SK-N-SH treated with all-trans-retinoic acid at 6 μM for 48 hours (cell line): ENCODE measurements around the gene AGBL1.

Experiments used
- ATAC-seq: fragments of 200-7000 bp; cut with Tn5 transposase; 3 replicates; pipeline ENCODE4 v1.9.1; 2020; ENCODE audit warnings: mild to moderate bottlenecking, moderate library complexity
- ARNTL ChIP-seq: fragments of 450-650 bp; formaldehyde crosslinking; IDR thresholded peaks from 2 replicates; pipeline ENCODE4 v1.5.0; 2020; ENCODE audit warnings: low read depth, mild to moderate bottlenecking, moderate library complexity, borderline replicate concordance
- BACH2 ChIP-seq: fragments of 250-450 bp; sonication (Bioruptor Pico); IDR thresholded peaks from 2 replicates; pipeline ENCODE4 v1.9.0; 2021; ENCODE audit warnings: mild to moderate bottlenecking, borderline replicate concordance
- CREB5 ChIP-seq: fragments of 250-450 bp; sonication (Bioruptor Pico); IDR thresholded peaks from 2 replicates; pipeline ENCODE4 v1.5.1; 2020; ENCODE audit warnings: low read depth, mild to moderate bottlenecking, moderate library complexity
- CSDC2 ChIP-seq: fragments of 250-450 bp; sonication (Bioruptor Pico); IDR thresholded peaks from 2 replicates; pipeline ENCODE4 v1.5.0; 2020; ENCODE audit warnings: mild to moderate bottlenecking, moderate library complexity
- ESRRG ChIP-seq: fragments of 250-450 bp; sonication (Bioruptor Pico); IDR thresholded peaks from 2 replicates; pipeline ENCODE4 v1.6.1; 2021; ENCODE audit warnings: mild to moderate bottlenecking
- GLIS3 ChIP-seq: fragments of 250-450 bp; sonication (Bioruptor Pico); IDR thresholded peaks from 2 replicates; pipeline ENCODE4 v1.5.0; 2020; ENCODE audit warnings: mild to moderate bottlenecking, moderate library complexity
- ISL1 ChIP-seq: fragments of 250-450 bp; sonication (Bioruptor Pico); IDR thresholded peaks from 2 replicates; pipeline ENCODE4 v2.1.2; 2022; ENCODE audit warnings: mild to moderate bottlenecking, moderate library complexity
- OSR1 ChIP-seq: fragments of 250-450 bp; sonication (Bioruptor Pico); IDR thresholded peaks from 2 replicates; pipeline ENCODE4 v1.8.0; 2022; ENCODE audit warnings: moderate library complexity, mild to moderate bottlenecking, inconsistent platforms
- PATZ1 ChIP-seq: fragments of 250-450 bp; sonication (Bioruptor Pico); IDR thresholded peaks from 2 replicates; pipeline ENCODE4 v1.8.0; 2020; ENCODE audit warnings: mild to moderate bottlenecking, moderate library complexity, borderline replicate concordance
- PPARA ChIP-seq: fragments of 250-450 bp; sonication (Bioruptor Pico); IDR thresholded peaks from 2 replicates; pipeline ENCODE4 v1.5.0; 2020; ENCODE audit warnings: mild to moderate bottlenecking, borderline replicate concordance
- RARB ChIP-seq: fragments of 250-450 bp; sonication (Bioruptor Pico); IDR thresholded peaks from 2 replicates; pipeline ENCODE4 v1.8.0; 2021; ENCODE audit warnings: mild to moderate bottlenecking, moderate library complexity
- SNAI2 ChIP-seq: fragments of 250-450 bp; sonication (Bioruptor Pico); IDR thresholded peaks from 2 replicates; pipeline ENCODE4 v1.5.0; 2020; ENCODE audit warnings: mild to moderate bottlenecking, moderate library complexity
- TCF4 ChIP-seq: fragments of 250-450 bp; sonication (Bioruptor Pico); IDR thresholded peaks from 2 replicates; pipeline ENCODE4 v1.8.0; 2021; ENCODE audit warnings: mild to moderate bottlenecking, moderate library complexity, borderline replicate concordance
- TOX ChIP-seq: fragments of 250-450 bp; sonication (Bioruptor Pico); IDR thresholded peaks from 2 replicates; pipeline ENCODE4 v1.8.0; 2021; ENCODE audit warnings: mild to moderate bottlenecking, moderate library complexity, borderline replicate concordance
- TSHZ2 ChIP-seq: fragments of 250-450 bp; sonication (Bioruptor Pico); IDR thresholded peaks from 2 replicates; pipeline ENCODE4 v1.5.0; 2020; ENCODE audit warnings: mild to moderate bottlenecking, moderate library complexity
- ZC3H10 ChIP-seq: fragments of 250-450 bp; sonication (Bioruptor Pico); IDR thresholded peaks from 2 replicates; pipeline ENCODE4 v1.5.1; 2021; ENCODE audit warnings: mild to moderate bottlenecking, moderate library complexity
- ZFP3 ChIP-seq: fragments of 250-450 bp; sonication (Bioruptor Pico); IDR thresholded peaks from 2 replicates; pipeline ENCODE4 v1.5.0; 2020; ENCODE audit warnings: mild to moderate bottlenecking, moderate library complexity
- ZFP30 ChIP-seq: fragments of 450-650 bp; formaldehyde crosslinking; IDR thresholded peaks from 2 replicates; pipeline ENCODE4 v1.5.0; 2022; ENCODE audit warnings: mild to moderate bottlenecking, moderate library complexity
- ZNF70 ChIP-seq: fragments of 450-650 bp; formaldehyde crosslinking; IDR thresholded peaks from 2 replicates; pipeline ENCODE4 v1.5.0; 2020; ENCODE audit warnings: mild to moderate bottlenecking, moderate library complexity
- ZNF8 ChIP-seq: fragments of 450-650 bp; formaldehyde crosslinking; IDR thresholded peaks from 2 replicates; pipeline ENCODE4 v1.5.0; 2020; ENCODE audit warnings: mild to moderate bottlenecking, moderate library complexity
- TF ChIP-seq, protein P1 (sequence below): fragments of 250-450 bp; sonication (Bioruptor Pico); IDR thresholded peaks from 2 replicates; pipeline ENCODE4 v1.8.0; 2021; ENCODE audit warnings: low read depth, mild to moderate bottlenecking, moderate library complexity, borderline replicate concordance

The AGBL1 gene

DNA sequence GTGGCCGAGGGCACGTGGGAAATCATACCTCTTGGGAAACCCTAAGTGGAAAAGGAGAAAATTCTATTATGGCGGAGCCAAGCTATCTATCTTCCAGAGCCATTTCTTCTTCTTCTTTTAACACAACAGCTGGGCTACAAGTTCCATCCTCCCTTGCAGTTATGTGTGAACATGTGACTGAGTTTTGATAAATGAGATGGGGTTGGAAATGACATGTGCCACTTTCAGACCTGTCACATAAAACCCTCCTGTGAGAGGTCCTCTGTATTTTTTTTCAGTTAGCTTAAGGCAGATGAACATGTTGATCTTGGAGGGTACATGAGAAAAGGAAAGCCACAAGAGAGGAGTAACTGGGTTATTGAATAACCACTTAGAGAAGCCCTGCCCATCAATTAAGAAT is 47.9 kb downstream of the AGBL1 start (continued):
- TF ChIP-seq CREB5 (CRISPR knock-in tag): no peak
- no peak for TF ChIP-seq ZNF8
- no peak for TF ChIP-seq TCF4 (CRISPR knock-in tag)
- no peak for TF ChIP-seq GLIS3 (CRISPR knock-in tag)
- no peak for TF ChIP-seq SNAI2 (CRISPR knock-in tag)
- TF ChIP-seq ARNTL: no peak
- no peak for TF ChIP-seq ZFP30 (CRISPR knock-in tag)
- no peak for TF ChIP-seq TSHZ2

DNA sequence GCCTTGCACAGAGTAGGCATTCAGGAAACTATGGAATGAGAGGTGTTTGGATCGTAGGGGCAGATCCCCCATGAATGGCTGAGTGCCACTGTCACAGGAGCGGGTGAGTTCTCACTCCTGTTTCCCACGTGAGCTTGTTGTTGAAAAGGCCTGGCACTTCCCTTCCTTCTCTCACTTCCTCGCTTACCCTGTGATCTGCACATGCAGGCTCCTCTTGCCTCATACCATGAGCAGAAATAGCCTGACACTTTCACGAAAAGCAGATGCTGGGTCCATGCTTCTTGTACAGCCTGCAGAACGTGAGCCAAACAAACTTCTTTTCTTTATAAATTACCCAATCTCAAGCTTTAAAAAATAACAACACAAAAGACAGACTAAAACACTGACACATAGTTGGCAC is 55.4 kb downstream of the AGBL1 start:
- TF ChIP-seq ZC3H10: no peak
- 0 out of 2 replicates have a peak, but pooled peaks have one; percentile 18 for TF ChIP-seq ISL1 (CRISPR knock-in tag)
- ATAC-seq: peak; percentile 65; the same call in 2 of the 3 replicates

DNA sequence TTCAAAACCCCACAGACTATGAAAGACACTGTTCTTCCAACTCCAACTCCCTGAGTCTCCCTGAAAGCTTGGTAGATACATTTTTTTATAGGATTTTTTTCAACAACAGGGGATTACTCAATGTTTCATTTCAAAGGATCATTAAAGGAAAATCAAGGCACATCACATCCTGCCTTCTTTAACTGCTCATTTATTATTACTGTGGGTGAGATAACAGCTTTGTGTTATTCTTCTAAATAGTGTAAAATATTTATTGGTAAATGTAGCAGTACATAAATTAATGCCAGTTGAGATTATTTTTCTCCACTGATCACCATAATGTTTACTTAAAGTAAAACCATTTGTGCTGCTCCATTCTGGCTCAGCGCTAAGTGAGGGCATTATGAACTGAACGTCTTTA is 57.2 kb downstream of the AGBL1 start:
- no peak for ATAC-seq
- TF ChIP-seq, protein P1, sequence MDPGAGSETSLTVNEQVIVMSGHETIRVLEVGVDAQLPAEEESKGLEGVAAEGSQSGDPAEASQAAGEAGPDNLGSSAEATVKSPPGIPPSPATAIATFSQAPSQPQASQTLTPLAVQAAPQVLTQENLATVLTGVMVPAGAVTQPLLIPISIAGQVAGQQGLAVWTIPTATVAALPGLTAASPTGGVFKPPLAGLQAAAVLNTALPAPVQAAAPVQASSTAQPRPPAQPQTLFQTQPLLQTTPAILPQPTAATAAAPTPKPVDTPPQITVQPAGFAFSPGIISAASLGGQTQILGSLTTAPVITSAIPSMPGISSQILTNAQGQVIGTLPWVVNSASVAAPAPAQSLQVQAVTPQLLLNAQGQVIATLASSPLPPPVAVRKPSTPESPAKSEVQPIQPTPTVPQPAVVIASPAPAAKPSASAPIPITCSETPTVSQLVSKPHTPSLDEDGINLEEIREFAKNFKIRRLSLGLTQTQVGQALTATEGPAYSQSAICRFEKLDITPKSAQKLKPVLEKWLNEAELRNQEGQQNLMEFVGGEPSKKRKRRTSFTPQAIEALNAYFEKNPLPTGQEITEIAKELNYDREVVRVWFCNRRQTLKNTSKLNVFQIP (CRISPR knock-in tag): no peak
- TF ChIP-seq PPARA (CRISPR knock-in tag) (no peak), ZFP3 (CRISPR knock-in tag) (no peak), OSR1 (CRISPR knock-in tag) (no peak), RARB (no peak), TCF4 (CRISPR knock-in tag) (no peak), ESRRG (CRISPR knock-in tag) (no peak), ZNF8 (no peak), ZFP30 (CRISPR knock-in tag) (no peak), TOX (CRISPR knock-in tag) (no peak), PATZ1 (no peak), CSDC2 (CRISPR knock-in tag) (no peak), ISL1 (CRISPR knock-in tag) (no peak), ARNTL (no peak), ZNF70 (CRISPR knock-in tag) (no peak), ZC3H10 (no peak)

- ATAC-seq: no peak
- TF ChIP-seq, protein P1 (CRISPR knock-in tag): no peak
- TF ChIP-seq OSR1 (CRISPR knock-in tag) (no peak), BACH2 (no peak)
These were observed 59.1 kb downstream of the AGBL1 start for GRCh38 chr15:86138798-86139197.
